ENCODE measurements around the gene BMAL1. TPM values are rescaled to one million over a fixed set of nuclear protein-coding genes. Genes with fewer than 3 reads are reported as not detected.
A peak's percentile ranks its signal among the peaks of the same experiment; 100 is the strongest.

The BMAL1 gene
- total and polyA plus RNA-seq, 2 of the 8 experiments (the other 6 are each of a cell fraction or from before 2014, with no cell fraction given) = 6.8 to 6.9 TPM

DNA sequence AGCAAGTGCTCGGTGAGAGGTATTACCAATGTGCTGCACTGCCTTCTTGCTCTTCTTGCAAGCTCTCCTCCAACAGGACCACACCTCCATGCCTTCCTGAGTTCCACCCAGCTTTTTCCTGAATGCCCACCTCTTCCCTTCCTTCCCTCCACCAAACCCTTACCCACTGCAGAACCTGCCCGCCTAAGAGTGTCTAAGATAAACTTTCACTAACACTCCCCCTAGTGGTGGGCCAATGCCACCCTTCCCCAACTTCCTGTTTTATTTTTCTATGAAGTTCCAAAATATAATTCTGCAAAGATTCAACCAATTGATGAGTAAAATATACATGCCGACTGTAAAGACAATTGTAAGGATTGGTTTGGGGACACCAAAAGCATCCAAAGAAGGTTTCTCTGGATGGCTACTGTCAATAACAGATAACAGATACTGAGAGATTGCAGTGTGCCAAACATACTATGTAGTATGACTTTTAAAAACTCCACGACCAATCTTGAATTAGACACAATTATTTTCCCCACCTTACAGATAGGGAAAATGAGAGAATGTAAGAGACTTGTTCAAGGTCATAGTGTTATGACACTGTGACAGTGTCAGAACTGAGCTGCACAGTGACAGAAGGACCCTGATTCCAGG is 38.6 kb upstream of the BMAL1 start:
- TF ChIP-seq RAD21 (IDR thresholded peaks at IDR 0.05 in 1 of 2, conservative IDR thresholded peaks at IDR 0.05 in 1 of 2; ENCODE audit: low read depth in 2 of 2, low read length in 2 of 2) (peak; percentile 58 to 62), YY1 (IDR thresholded peaks at IDR 0.05; ENCODE audit: low read depth, low read length) (0 out of 2 replicates have a peak, but pooled peaks have one; percentile 52), CTCF (IDR thresholded peaks at IDR 0.05; ENCODE audit: control extremely low read depth in 1 of 3, insufficient read depth in 1 of 3, low read depth in 1 of 3, low read length in 3 of 3) (peak; percentile 52 to 68 (median 67)), HDAC6 (IDR thresholded peaks at IDR 0.05; ENCODE audit: low read depth, low read length) (no peak), HDAC2 (IDR thresholded peaks at IDR 0.05; ENCODE audit: borderline replicate concordance in 1 of 2, low read depth in 2 of 2, low read length in 2 of 2) (0 out of 4 replicates have a peak, but pooled peaks of 1 of the 2 experiments have one; percentile 32)
- Histone ChIP-seq H3K79me1 (ENCODE audit: low read depth, low read length) (no peaks in the 10 kb centered on the region), H3K36me3 (ENCODE audit: control insufficient read depth in 2 of 4, insufficient read depth in 4 of 4, low read length in 3 of 4) (no peaks in the 10 kb centered on the region), H4K5ac (ENCODE audit: insufficient read length, low read depth, low read length) (no peak overlapping the region), H2BK20ac (ENCODE audit: low read length) (no peak overlapping the region), H3K23ac (ENCODE audit: insufficient read length) (no peak overlapping the region), H2AFZ (ENCODE audit: low read length) (0 out of 2 replicates have a peak overlapping the region, but pooled peaks have one; percentile 14), H2BK5ac (ENCODE audit: low read depth, low read length) (no peak overlapping the region), H2BK12ac (ENCODE audit: low read depth, low read length) (no peak overlapping the region), H4K20me1 (replicated peaks in 1 of 2; ENCODE audit: control insufficient read depth in 1 of 2, insufficient read depth in 2 of 2, low read length in 2 of 2) (no peaks in the 10 kb centered on the region), H2BK120ac (replicated peaks; ENCODE audit: low read depth, low read length) (no peak overlapping the region), H2AK5ac (ENCODE audit: low read depth, low read length) (no peak overlapping the region), H3K9me3 (ENCODE audit: insufficient read depth in 2 of 2, low read depth in 1 of 2, low read length in 1 of 2) (no peaks in the 10 kb centered on the region), H3K4me3 (ENCODE audit: extremely low read depth in 1 of 4, insufficient read depth in 2 of 4, low read depth in 3 of 4, low read length in 4 of 4) (no peak overlapping the region), H3K14ac (ENCODE audit: insufficient read length) (no peak overlapping the region), H3K4me1 (replicated peaks in 1 of 4; ENCODE audit: control insufficient read depth in 3 of 4, insufficient read depth in 4 of 4, low read length in 3 of 4) (no peaks in the 10 kb centered on the region), H3K4me2 (ENCODE audit: insufficient read depth in 1 of 2, low read depth in 2 of 2, low read length in 2 of 2) (no peak overlapping the region), H4K91ac (replicated peaks; ENCODE audit: insufficient read length, low read length) (no peak overlapping the region), H3K27me3 (replicated peaks in 1 of 4; ENCODE audit: control insufficient read depth in 3 of 4, extremely low read depth in 1 of 4, insufficient read depth in 3 of 4, low read length in 3 of 4) (no peaks in the 10 kb centered on the region), H3K27ac (ENCODE audit: low read depth, low read length) (no peak overlapping the region), H3K79me2 (ENCODE audit: control insufficient read depth in 1 of 2, insufficient read depth in 2 of 2, low read length in 2 of 2) (no peaks in the 10 kb centered on the region), H3K56ac (replicated peaks; ENCODE audit: insufficient read length, low read depth, low read length) (no peak overlapping the region), H2BK15ac (ENCODE audit: low read length) (no peak overlapping the region), H3K4ac (replicated peaks; ENCODE audit: insufficient read length, low read depth, low read length) (no peak overlapping the region), H3K18ac (ENCODE audit: extremely low read depth, low read length) (no peak overlapping the region), H3K9ac (replicated peaks in 1 of 4; ENCODE audit: extremely low read depth in 1 of 4, low read depth in 3 of 4, low read length in 3 of 4) (no peak overlapping the region), H3K23me2 (ENCODE audit: low read depth, low read length) (no peaks in the 10 kb centered on the region), H4K8ac (ENCODE audit: extremely low read depth, insufficient read depth, low read length) (no peak overlapping the region)
- POLR2A ChIA-PET (ENCODE audit: partially characterized antibody) = no interaction called here
- DNase-seq (ENCODE audit: low read depth in 1 of 2, low spot score in 2 of 2) (peak in 1 of 2 experiments; percentile 68), FAIRE-seq (peak; percentile 50)
- 60% methylated on average over 4 of the region's 4 CpGs; no CpG with 5 or more reads in 1 of the 2 experiments for WGBS, 2 experiments (ENCODE audit: extremely low coverage in 1 of 2, insufficient coverage in 1 of 2, insufficient read length in 1 of 2, insufficient replicate concordance in 2 of 2, low coverage in 1 of 2, low lambda C conversion rate in 2 of 2, missing lambda C conversion rate in 1 of 2)
- CTCF ChIA-PET (ENCODE audit: partially characterized antibody) = interaction anchor here (0.5 to 7.2 kb wide), 37 partner anchors 8 to 1099 kb away, joined by 3 to 86 read pairs (median 4); no protein-coding TSS in a partner anchor

All from H1 (cell line).